22Rv1 (cell line): ENCODE results near the gene CDC42EP3.

ENCODE experiments used
- ZFX ChIP-seq: fragments of 450-650 bp; IDR thresholded peaks from 2 replicates; pipeline ENCODE4 v1.6.1; 2017; ENCODE audit warnings: antibody characterized with exemption, borderline replicate concordance
- TF ChIP-seq, protein P1 (sequence below): fragments of 450-650 bp; IDR thresholded peaks from 2 replicates; pipeline ENCODE4 v1.5.1; 2017; ENCODE audit warnings: mild to moderate bottlenecking

- TF ChIP-seq, protein P1, sequence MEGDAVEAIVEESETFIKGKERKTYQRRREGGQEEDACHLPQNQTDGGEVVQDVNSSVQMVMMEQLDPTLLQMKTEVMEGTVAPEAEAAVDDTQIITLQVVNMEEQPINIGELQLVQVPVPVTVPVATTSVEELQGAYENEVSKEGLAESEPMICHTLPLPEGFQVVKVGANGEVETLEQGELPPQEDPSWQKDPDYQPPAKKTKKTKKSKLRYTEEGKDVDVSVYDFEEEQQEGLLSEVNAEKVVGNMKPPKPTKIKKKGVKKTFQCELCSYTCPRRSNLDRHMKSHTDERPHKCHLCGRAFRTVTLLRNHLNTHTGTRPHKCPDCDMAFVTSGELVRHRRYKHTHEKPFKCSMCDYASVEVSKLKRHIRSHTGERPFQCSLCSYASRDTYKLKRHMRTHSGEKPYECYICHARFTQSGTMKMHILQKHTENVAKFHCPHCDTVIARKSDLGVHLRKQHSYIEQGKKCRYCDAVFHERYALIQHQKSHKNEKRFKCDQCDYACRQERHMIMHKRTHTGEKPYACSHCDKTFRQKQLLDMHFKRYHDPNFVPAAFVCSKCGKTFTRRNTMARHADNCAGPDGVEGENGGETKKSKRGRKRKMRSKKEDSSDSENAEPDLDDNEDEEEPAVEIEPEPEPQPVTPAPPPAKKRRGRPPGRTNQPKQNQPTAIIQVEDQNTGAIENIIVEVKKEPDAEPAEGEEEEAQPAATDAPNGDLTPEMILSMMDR = no peak
- no peak for TF ChIP-seq ZFX
Observed at GRCh38 chr2:37593694-37594093, 77.7 kb downstream of the CDC42EP3 start.
